SK-N-SH treated with all-trans-retinoic acid at 6 μM for 48 hours (cell line): ENCODE data around the gene TSHZ2.

ENCODE experiments used
- ATAC-seq: fragments of 200-7000 bp; cut with Tn5 transposase; 3 replicates; pipeline ENCODE4 v1.9.1; 2020; ENCODE audit warnings: mild to moderate bottlenecking, moderate library complexity
- ARNTL ChIP-seq: fragments of 450-650 bp; formaldehyde crosslinking; IDR thresholded peaks from 2 replicates; pipeline ENCODE4 v1.5.0; 2020; ENCODE audit warnings: low read depth, mild to moderate bottlenecking, moderate library complexity, borderline replicate concordance
- BACH2 ChIP-seq: fragments of 250-450 bp; sonication (Bioruptor Pico); IDR thresholded peaks from 2 replicates; pipeline ENCODE4 v1.9.0; 2021; ENCODE audit warnings: mild to moderate bottlenecking, borderline replicate concordance
- CSRNP3 ChIP-seq: fragments of 250-450 bp; sonication (Bioruptor Pico); IDR thresholded peaks from 2 replicates; pipeline ENCODE4 v1.5.1; 2021; ENCODE audit warnings: mild to moderate bottlenecking, moderate library complexity
- ESRRG ChIP-seq: fragments of 250-450 bp; sonication (Bioruptor Pico); IDR thresholded peaks from 2 replicates; pipeline ENCODE4 v1.6.1; 2021; ENCODE audit warnings: mild to moderate bottlenecking
- GLIS3 ChIP-seq: fragments of 250-450 bp; sonication (Bioruptor Pico); IDR thresholded peaks from 2 replicates; pipeline ENCODE4 v1.5.0; 2020; ENCODE audit warnings: mild to moderate bottlenecking, moderate library complexity
- OSR1 ChIP-seq: fragments of 250-450 bp; sonication (Bioruptor Pico); IDR thresholded peaks from 2 replicates; pipeline ENCODE4 v1.8.0; 2022; ENCODE audit warnings: moderate library complexity, mild to moderate bottlenecking, inconsistent platforms
- PPARA ChIP-seq: fragments of 250-450 bp; sonication (Bioruptor Pico); IDR thresholded peaks from 2 replicates; pipeline ENCODE4 v1.5.0; 2020; ENCODE audit warnings: mild to moderate bottlenecking, borderline replicate concordance
- RARB ChIP-seq: fragments of 250-450 bp; sonication (Bioruptor Pico); IDR thresholded peaks from 2 replicates; pipeline ENCODE4 v1.8.0; 2021; ENCODE audit warnings: mild to moderate bottlenecking, moderate library complexity
- TCF4 ChIP-seq: fragments of 250-450 bp; sonication (Bioruptor Pico); IDR thresholded peaks from 2 replicates; pipeline ENCODE4 v1.8.0; 2021; ENCODE audit warnings: mild to moderate bottlenecking, moderate library complexity, borderline replicate concordance
- TOX ChIP-seq: fragments of 250-450 bp; sonication (Bioruptor Pico); IDR thresholded peaks from 2 replicates; pipeline ENCODE4 v1.8.0; 2021; ENCODE audit warnings: mild to moderate bottlenecking, moderate library complexity, borderline replicate concordance
- ZC3H10 ChIP-seq: fragments of 250-450 bp; sonication (Bioruptor Pico); IDR thresholded peaks from 2 replicates; pipeline ENCODE4 v1.5.1; 2021; ENCODE audit warnings: mild to moderate bottlenecking, moderate library complexity
- ZFP3 ChIP-seq: fragments of 250-450 bp; sonication (Bioruptor Pico); IDR thresholded peaks from 2 replicates; pipeline ENCODE4 v1.5.0; 2020; ENCODE audit warnings: mild to moderate bottlenecking, moderate library complexity
- ZFP30 ChIP-seq: fragments of 450-650 bp; formaldehyde crosslinking; IDR thresholded peaks from 2 replicates; pipeline ENCODE4 v1.5.0; 2022; ENCODE audit warnings: mild to moderate bottlenecking, moderate library complexity
- ZNF565 ChIP-seq: fragments of 450-650 bp; formaldehyde crosslinking; conservative IDR thresholded peaks from 2 replicates; pipeline ENCODE4 v1.5.0; 2020; ENCODE audit warnings: low read depth, mild to moderate bottlenecking, moderate library complexity
- ZNF70 ChIP-seq: fragments of 450-650 bp; formaldehyde crosslinking; IDR thresholded peaks from 2 replicates; pipeline ENCODE4 v1.5.0; 2020; ENCODE audit warnings: mild to moderate bottlenecking, moderate library complexity
- ZNF8 ChIP-seq: fragments of 450-650 bp; formaldehyde crosslinking; IDR thresholded peaks from 2 replicates; pipeline ENCODE4 v1.5.0; 2020; ENCODE audit warnings: mild to moderate bottlenecking, moderate library complexity
- TF ChIP-seq, protein P1 (sequence below): fragments of 250-450 bp; sonication (Bioruptor Pico); IDR thresholded peaks from 2 replicates; pipeline ENCODE4 v1.5.1; 2020; ENCODE audit warnings: low read depth, mild to moderate bottlenecking, moderate library complexity
- TF ChIP-seq, protein P2 (sequence below): fragments of 250-450 bp; sonication (Bioruptor Pico); IDR thresholded peaks from 2 replicates; pipeline ENCODE4 v1.8.0; 2021; ENCODE audit warnings: low read depth, mild to moderate bottlenecking, moderate library complexity, borderline replicate concordance
- TF ChIP-seq, protein P3 (sequence below): fragments of 250-450 bp; sonication (Bioruptor Pico); IDR thresholded peaks from 2 replicates; pipeline ENCODE4 v1.5.0; 2020; ENCODE audit warnings: mild to moderate bottlenecking, moderate library complexity
- TF ChIP-seq, protein P4 (sequence below): fragments of 250-450 bp; sonication (Bioruptor Pico); IDR thresholded peaks from 2 replicates; pipeline ENCODE4 v1.8.0; 2020; ENCODE audit warnings: mild to moderate bottlenecking, moderate library complexity, borderline replicate concordance

Gene TSHZ2

GRCh38 chr20:53183181-53183580 lies 211.0 kb downstream of the TSHZ2 start:
- no peak for ATAC-seq
- TF ChIP-seq TCF4 (CRISPR knock-in tag) (no peak), ESRRG (no peak), PPARA (no peak), ZNF70 (CRISPR knock-in tag) (no peak), ARNTL (CRISPR knock-in tag) (no peak), OSR1 (CRISPR knock-in tag) (no peak), GLIS3 (CRISPR knock-in tag) (no peak), ZC3H10 (CRISPR knock-in tag) (no peak), ZNF8 (CRISPR knock-in tag) (no peak), RARB (CRISPR knock-in tag) (no peak), CSRNP3 (CRISPR knock-in tag) (no peak), ZNF565 (CRISPR knock-in tag) (no peak), TOX (CRISPR knock-in tag) (no peak), ZFP30 (CRISPR knock-in tag) (no peak)
- TF ChIP-seq, protein P1, sequence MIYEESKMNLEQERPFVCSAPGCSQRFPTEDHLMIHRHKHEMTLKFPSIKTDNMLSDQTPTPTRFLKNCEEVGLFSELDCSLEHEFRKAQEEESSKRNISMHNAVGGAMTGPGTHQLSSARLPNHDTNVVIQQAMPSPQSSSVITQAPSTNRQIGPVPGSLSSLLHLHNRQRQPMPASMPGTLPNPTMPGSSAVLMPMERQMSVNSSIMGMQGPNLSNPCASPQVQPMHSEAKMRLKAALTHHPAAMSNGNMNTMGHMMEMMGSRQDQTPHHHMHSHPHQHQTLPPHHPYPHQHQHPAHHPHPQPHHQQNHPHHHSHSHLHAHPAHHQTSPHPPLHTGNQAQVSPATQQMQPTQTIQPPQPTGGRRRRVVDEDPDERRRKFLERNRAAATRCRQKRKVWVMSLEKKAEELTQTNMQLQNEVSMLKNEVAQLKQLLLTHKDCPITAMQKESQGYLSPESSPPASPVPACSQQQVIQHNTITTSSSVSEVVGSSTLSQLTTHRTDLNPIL (CRISPR knock-in tag) = no peak
- TF ChIP-seq, protein P2, sequence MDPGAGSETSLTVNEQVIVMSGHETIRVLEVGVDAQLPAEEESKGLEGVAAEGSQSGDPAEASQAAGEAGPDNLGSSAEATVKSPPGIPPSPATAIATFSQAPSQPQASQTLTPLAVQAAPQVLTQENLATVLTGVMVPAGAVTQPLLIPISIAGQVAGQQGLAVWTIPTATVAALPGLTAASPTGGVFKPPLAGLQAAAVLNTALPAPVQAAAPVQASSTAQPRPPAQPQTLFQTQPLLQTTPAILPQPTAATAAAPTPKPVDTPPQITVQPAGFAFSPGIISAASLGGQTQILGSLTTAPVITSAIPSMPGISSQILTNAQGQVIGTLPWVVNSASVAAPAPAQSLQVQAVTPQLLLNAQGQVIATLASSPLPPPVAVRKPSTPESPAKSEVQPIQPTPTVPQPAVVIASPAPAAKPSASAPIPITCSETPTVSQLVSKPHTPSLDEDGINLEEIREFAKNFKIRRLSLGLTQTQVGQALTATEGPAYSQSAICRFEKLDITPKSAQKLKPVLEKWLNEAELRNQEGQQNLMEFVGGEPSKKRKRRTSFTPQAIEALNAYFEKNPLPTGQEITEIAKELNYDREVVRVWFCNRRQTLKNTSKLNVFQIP = no peak
- TF ChIP-seq, protein P3, sequence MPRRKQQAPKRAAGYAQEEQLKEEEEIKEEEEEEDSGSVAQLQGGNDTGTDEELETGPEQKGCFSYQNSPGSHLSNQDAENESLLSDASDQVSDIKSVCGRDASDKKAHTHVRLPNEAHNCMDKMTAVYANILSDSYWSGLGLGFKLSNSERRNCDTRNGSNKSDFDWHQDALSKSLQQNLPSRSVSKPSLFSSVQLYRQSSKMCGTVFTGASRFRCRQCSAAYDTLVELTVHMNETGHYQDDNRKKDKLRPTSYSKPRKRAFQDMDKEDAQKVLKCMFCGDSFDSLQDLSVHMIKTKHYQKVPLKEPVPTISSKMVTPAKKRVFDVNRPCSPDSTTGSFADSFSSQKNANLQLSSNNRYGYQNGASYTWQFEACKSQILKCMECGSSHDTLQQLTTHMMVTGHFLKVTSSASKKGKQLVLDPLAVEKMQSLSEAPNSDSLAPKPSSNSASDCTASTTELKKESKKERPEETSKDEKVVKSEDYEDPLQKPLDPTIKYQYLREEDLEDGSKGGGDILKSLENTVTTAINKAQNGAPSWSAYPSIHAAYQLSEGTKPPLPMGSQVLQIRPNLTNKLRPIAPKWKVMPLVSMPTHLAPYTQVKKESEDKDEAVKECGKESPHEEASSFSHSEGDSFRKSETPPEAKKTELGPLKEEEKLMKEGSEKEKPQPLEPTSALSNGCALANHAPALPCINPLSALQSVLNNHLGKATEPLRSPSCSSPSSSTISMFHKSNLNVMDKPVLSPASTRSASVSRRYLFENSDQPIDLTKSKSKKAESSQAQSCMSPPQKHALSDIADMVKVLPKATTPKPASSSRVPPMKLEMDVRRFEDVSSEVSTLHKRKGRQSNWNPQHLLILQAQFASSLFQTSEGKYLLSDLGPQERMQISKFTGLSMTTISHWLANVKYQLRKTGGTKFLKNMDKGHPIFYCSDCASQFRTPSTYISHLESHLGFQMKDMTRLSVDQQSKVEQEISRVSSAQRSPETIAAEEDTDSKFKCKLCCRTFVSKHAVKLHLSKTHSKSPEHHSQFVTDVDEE (CRISPR knock-in tag) = no peak

GRCh38 chr20:53186635-53187034 lies 214.5 kb downstream of the TSHZ2 start:
- no peak for TF ChIP-seq RARB (CRISPR knock-in tag)
- TF ChIP-seq ZFP3 = no peak
- TF ChIP-seq, protein P4, sequence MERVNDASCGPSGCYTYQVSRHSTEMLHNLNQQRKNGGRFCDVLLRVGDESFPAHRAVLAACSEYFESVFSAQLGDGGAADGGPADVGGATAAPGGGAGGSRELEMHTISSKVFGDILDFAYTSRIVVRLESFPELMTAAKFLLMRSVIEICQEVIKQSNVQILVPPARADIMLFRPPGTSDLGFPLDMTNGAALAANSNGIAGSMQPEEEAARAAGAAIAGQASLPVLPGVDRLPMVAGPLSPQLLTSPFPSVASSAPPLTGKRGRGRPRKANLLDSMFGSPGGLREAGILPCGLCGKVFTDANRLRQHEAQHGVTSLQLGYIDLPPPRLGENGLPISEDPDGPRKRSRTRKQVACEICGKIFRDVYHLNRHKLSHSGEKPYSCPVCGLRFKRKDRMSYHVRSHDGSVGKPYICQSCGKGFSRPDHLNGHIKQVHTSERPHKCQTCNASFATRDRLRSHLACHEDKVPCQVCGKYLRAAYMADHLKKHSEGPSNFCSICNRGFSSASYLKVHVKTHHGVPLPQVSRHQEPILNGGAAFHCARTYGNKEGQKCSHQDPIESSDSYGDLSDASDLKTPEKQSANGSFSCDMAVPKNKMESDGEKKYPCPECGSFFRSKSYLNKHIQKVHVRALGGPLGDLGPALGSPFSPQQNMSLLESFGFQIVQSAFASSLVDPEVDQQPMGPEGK (CRISPR knock-in tag) = no peak
- no peak for TF ChIP-seq ARNTL (CRISPR knock-in tag)
- no peak for TF ChIP-seq BACH2 (CRISPR knock-in tag)
- TF ChIP-seq, protein P1 (CRISPR knock-in tag) = no peak
- TF ChIP-seq TOX (CRISPR knock-in tag) = no peak
- no peak for TF ChIP-seq ZNF8 (CRISPR knock-in tag)
- TF ChIP-seq, all 23 proteins: peak for 0
- no peak for ATAC-seq
